A673 (cell line): ENCODE measurements around the gene ID3. TPM values are rescaled to one million over a fixed set of nuclear protein-coding genes. Genes with fewer than 3 reads are reported as not detected.

Source experiments
- BruUV-seq: library from RNA; stranded (reverse); fragments of 400-500 nt; replicated peaks from 2 replicates; lab custom pipeline; 2021; lab: Mats Ljungman, UMichigan
- CTCF ChIA-PET: fragments of 300-600 bp; sonication (Branson Sonifier 250); formaldehyde crosslinking; loops from one replicate; lab custom pipeline; 2022; ENCODE audit warnings: antibody characterized with exemption; lab: Charles Lee
- POLR2A ChIA-PET: fragments of 300-600 bp; sonication (Branson Sonifier 250); formaldehyde crosslinking; loops from one replicate; lab custom pipeline; 2022; ENCODE audit warnings: antibody characterized with exemption; ENCODE audit not compliant: low non-redundant PET; lab: Charles Lee
- DNase-seq: peaks from one replicate; pipeline ENCODE4 v3.0.0-alpha.2; 2015; ENCODE audit warnings: low spot score
- H3K27ac ChIP-seq: fragments of 200-600 bp; sonication (generic); 2 replicates; pipeline ENCODE4 v1.5.1; 2016; ENCODE audit warnings: mixed run types, low read depth, mild to moderate bottlenecking, mixed read lengths, antibody characterized with exemption, low read length; ENCODE audit not compliant: poor library complexity, severe bottlenecking
- H3K27me3 ChIP-seq: fragments of 200-600 bp; sonication (generic); replicated peaks from 2 replicates; pipeline ENCODE4 v1.6.1; 2017; ENCODE audit warnings: mixed run types, low read depth, mild to moderate bottlenecking, mixed read lengths, antibody characterized with exemption, low read length; ENCODE audit not compliant: insufficient read depth, poor library complexity
- H3K36me3 ChIP-seq: fragments of 200-600 bp; sonication (generic); 2 replicates; pipeline ENCODE4 v1.6.1; 2016; ENCODE audit warnings: mixed run types, mild to moderate bottlenecking, mixed read lengths, antibody characterized with exemption, low read length; ENCODE audit not compliant: insufficient read depth, poor library complexity, severe bottlenecking
- H3K4me1 ChIP-seq: fragments of 200-600 bp; sonication (generic); 2 replicates; pipeline ENCODE4 v1.6.1; 2017; ENCODE audit warnings: mixed run types, mild to moderate bottlenecking, mixed read lengths, antibody characterized with exemption, low read length; ENCODE audit not compliant: insufficient read depth, poor library complexity, severe bottlenecking
- H3K4me3 ChIP-seq: fragments of 200-600 bp; sonication (generic); 2 replicates; pipeline ENCODE4 v1.5.1; 2016; ENCODE audit warnings: low read depth, mixed run types, mild to moderate bottlenecking, mixed read lengths, low read length; ENCODE audit not compliant: poor library complexity, severe bottlenecking
- H3K9me3 ChIP-seq: fragments of 200-600 bp; sonication (generic); 2 replicates; pipeline ENCODE4 v1.6.1; 2016; ENCODE audit warnings: mixed run types, low read depth, mild to moderate bottlenecking, mixed read lengths, antibody characterized with exemption, low read length; ENCODE audit not compliant: poor library complexity, severe bottlenecking
- EZH2 ChIP-seq: fragments of 200-600 bp; sonication (generic); IDR thresholded peaks from 2 replicates; pipeline ENCODE4 v1.6.1; 2017; ENCODE audit warnings: borderline replicate concordance, low read depth, mild to moderate bottlenecking, mixed read lengths, antibody characterized with exemption, low read length; ENCODE audit not compliant: poor library complexity, severe bottlenecking
- intact Hi-C: fragments of 100-400 bp; cut with micrococcal nuclease; formaldehyde crosslinking; loops from one replicate; pipeline ENCODE4 v1.10.0; 2022; ENCODE audit not compliant: unreplicated experiment
- total RNA-seq: library from RNA; stranded (reverse); gene quantifications from 2 replicates; pipeline ENCODE4 v1.2.3, GENCODE V29; 2021
- TF ChIP-seq, protein P1 (sequence below): fragments of 300-800, 200-600 bp; sonication (generic); conservative IDR thresholded peaks from 2 replicates; pipeline ENCODE4 v1.5.1; 2017; ENCODE audit warnings: low read depth, mild to moderate bottlenecking, antibody characterized with exemption, low read length, moderate library complexity, mixed read lengths

Gene ID3
- total RNA-seq, 1 experiment from 2014 or later = 140 TPM

DNA sequence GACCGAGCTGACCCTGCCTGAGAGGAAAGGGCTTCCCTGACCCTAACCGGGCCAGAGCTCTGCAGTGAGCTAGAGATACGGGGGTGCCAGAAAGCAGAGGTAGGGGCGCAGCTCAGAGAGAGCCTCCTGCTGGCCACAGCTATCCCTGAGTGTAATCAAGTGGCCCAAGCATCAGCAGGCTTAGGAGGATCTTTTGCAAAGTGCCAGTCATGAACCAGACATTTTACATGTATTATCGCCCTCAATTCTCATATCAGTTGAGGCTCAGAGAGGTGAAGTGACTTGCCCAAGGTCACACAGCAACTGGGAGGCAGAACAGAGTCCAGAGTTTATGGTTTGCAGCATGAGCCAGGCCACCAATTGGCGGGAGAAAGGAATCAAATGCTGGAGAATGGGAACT lies 7.0 kb upstream of the ID3 start:
- CTCF ChIA-PET = no interaction called here
- BruUV-seq = no TSS peak
- H3K4me1 ChIP-seq = peaks cover 39% of the 10 kb centered on the region

DNA sequence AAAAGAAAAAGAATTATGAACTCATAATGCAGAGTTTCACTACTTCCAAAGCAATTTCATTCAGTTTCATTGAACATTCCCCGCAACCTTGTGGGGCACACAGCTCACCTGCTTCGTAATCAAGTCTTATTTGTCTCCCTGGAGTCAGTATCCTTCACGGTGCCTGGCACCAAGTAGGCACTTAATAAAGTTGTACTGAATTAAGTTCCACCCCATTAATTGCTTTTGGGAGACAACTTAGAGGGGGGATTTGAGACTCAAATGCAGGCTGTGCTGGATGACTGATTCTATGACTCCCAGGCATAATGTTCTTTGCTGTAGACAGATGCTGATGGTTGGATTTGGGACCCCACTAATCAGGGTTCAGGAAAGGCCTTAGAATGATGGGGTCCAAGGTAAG lies 6.5 kb upstream of the ID3 start:
- POLR2A ChIA-PET = no interaction called here
- no peak for TF ChIP-seq EZH2
- TF ChIP-seq, protein P1, sequence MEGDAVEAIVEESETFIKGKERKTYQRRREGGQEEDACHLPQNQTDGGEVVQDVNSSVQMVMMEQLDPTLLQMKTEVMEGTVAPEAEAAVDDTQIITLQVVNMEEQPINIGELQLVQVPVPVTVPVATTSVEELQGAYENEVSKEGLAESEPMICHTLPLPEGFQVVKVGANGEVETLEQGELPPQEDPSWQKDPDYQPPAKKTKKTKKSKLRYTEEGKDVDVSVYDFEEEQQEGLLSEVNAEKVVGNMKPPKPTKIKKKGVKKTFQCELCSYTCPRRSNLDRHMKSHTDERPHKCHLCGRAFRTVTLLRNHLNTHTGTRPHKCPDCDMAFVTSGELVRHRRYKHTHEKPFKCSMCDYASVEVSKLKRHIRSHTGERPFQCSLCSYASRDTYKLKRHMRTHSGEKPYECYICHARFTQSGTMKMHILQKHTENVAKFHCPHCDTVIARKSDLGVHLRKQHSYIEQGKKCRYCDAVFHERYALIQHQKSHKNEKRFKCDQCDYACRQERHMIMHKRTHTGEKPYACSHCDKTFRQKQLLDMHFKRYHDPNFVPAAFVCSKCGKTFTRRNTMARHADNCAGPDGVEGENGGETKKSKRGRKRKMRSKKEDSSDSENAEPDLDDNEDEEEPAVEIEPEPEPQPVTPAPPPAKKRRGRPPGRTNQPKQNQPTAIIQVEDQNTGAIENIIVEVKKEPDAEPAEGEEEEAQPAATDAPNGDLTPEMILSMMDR = no peak

More for the DNA sequence above, 7.0 kb upstream of the ID3 start:
- intact Hi-C loops = no loop called here
- Histone ChIP-seq H3K27ac (no peak overlapping the region), H3K27me3 (no peaks in the 10 kb centered on the region), H3K4me3 (no peak overlapping the region), H3K9me3 (no peaks in the 10 kb centered on the region), H3K36me3 (no peaks in the 10 kb centered on the region)
- POLR2A ChIA-PET = no interaction called here
- TF ChIP-seq, protein P1 = peak; percentile 45
- TF ChIP-seq EZH2 = no peak
- no peak for DNase-seq

DNA sequence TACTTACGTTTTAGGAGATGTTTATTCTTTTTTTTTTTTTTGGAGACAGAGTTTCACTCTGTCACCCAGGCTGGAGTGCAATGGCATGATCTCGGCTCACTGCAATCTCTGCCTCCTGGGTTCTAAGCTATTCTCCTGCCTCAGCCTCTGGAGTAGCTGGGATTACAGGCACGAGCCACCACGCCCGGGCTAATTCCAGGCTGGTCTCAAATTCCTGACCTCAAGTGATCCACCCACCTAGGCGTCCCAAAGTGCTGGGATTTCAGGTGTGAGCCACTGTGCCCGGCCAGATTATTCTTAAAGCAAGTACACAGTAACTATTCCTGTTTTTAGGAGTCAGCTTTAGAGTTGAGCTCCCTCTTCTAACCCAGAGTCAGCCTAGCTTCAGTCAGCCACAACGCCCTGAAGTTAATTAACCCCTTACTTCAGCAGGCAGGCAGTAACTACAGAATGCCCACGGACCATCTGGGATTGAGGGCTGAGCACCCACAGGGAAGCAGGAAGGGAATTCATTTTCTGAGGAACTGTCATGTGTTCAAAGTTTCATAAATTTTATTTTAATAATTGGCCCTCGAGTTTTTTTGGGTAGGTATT lies 5.3 kb upstream of the ID3 start:
- H3K4me1 ChIP-seq = peaks cover 51% of the 10 kb centered on the region
- no TSS peak for BruUV-seq
- ChIA-PET POLR2A (interaction anchor here (0.6 kb wide), 1 partner anchor 275 kb away, joined by 16 read pairs; no protein-coding TSS in a partner anchor), CTCF (interaction anchor here (0.7 to 1.2 kb wide), 2 partner anchors 70 to 73 kb away, joined by 4 to 5 read pairs; no protein-coding TSS in a partner anchor)
- peak overlapping the region; percentile 52 for H3K27ac ChIP-seq
- TF ChIP-seq, protein P1 = no peak
- TF ChIP-seq EZH2 = no peak
- H3K9me3 ChIP-seq = no peaks in the 10 kb centered on the region
- no peaks in the 10 kb centered on the region for H3K27me3 ChIP-seq
- H3K36me3 ChIP-seq = no peaks in the 10 kb centered on the region
- DNase-seq = no peak
- H3K4me3 ChIP-seq = no peak overlapping the region
- intact Hi-C loops = no loop called here

More for the DNA sequence above, 6.5 kb upstream of the ID3 start:
- DNase-seq = no peak
- no TSS peak for BruUV-seq
- H3K27me3 ChIP-seq = no peaks in the 10 kb centered on the region
- CTCF ChIA-PET = no interaction called here
- no peaks in the 10 kb centered on the region for H3K36me3 ChIP-seq
- H3K4me3 ChIP-seq = no peak overlapping the region
- H3K9me3 ChIP-seq = no peaks in the 10 kb centered on the region
- H3K27ac ChIP-seq = no peak overlapping the region
- intact Hi-C loops = no loop called here
- H3K4me1 ChIP-seq = peaks cover 44% of the 10 kb centered on the region
